A549 (cell line): ENCODE results near the gene EIF3A.

Experiments used
- BCL3 ChIP-seq: fragments of >200 bp; sonication (Bioruptor Twin); formaldehyde crosslinking; IDR thresholded peaks from 3 replicates; pipeline ENCODE4 v1.6.1; 2016
- CBX2 ChIP-seq: fragments of 200-600 bp; sonication (generic); IDR thresholded peaks from 2 replicates; pipeline ENCODE4 v1.6.1; 2016; ENCODE audit warnings: low read depth, mild to moderate bottlenecking, borderline replicate concordance
- FOSL2 ChIP-seq, 2 experiments: fragments of 450-650 bp in 1 of 2; fragments of >200 bp in 1 of 2; sonication (Bioruptor Twin) in 1 of 2; formaldehyde crosslinking; IDR thresholded peaks; 2 replicates each; pipeline versions ENCODE4 v1.5.0 to v1.6.1; 2016 to 2020; ENCODE audit warnings: mild to moderate bottlenecking in 1 of 2, moderate library complexity in 1 of 2
- JUNB ChIP-seq: fragments of >200 bp; sonication (Bioruptor Twin); formaldehyde crosslinking; IDR thresholded peaks from 2 replicates; pipeline ENCODE4 v1.6.1; 2016
- MYC ChIP-seq: IDR thresholded peaks from 2 replicates; pipeline ENCODE4 v1.6.1; 2012; ENCODE audit warnings: mild to moderate bottlenecking, inconsistent platforms, low read length, improper control_type of control experiment, borderline replicate concordance
- PHF8 ChIP-seq: fragments of 200-600 bp; sonication (generic); IDR thresholded peaks from 2 replicates; pipeline ENCODE4 v1.6.1; 2016; ENCODE audit warnings: low read depth, mild to moderate bottlenecking, antibody characterized with exemption, moderate library complexity, borderline replicate concordance
- RARB ChIP-seq: fragments of 250-450 bp; sonication (Bioruptor Pico); IDR thresholded peaks from 2 replicates; pipeline ENCODE4 v1.8.0; 2021; ENCODE audit warnings: mild to moderate bottlenecking, moderate library complexity
- RCOR1 ChIP-seq: fragments of 150-350 bp; IDR thresholded peaks from 2 replicates; pipeline ENCODE4 v1.6.1; 2014; ENCODE audit warnings: antibody characterized with exemption, low read length, low read depth
- REST ChIP-seq: fragments of 200-600 bp; sonication (generic); IDR thresholded peaks from 2 replicates; pipeline ENCODE4 v1.6.1; 2016; ENCODE audit warnings: antibody characterized with exemption, mild to moderate bottlenecking, moderate library complexity
- SMC3 ChIP-seq: fragments of >200 bp; sonication (Bioruptor Twin); formaldehyde crosslinking; IDR thresholded peaks from 3 replicates; pipeline ENCODE4 v1.6.1; 2018; ENCODE audit warnings: inconsistent platforms
- SREBF2 ChIP-seq: fragments of 450-650 bp; IDR thresholded peaks from 2 replicates; pipeline ENCODE4 v1.6.1; 2014; ENCODE audit warnings: mild to moderate bottlenecking, moderate library complexity
- ZNF302 ChIP-seq: fragments of 250-450 bp; sonication (Bioruptor Pico); IDR thresholded peaks from 2 replicates; pipeline ENCODE4 v1.9.0; 2021; ENCODE audit warnings: inconsistent platforms, mild to moderate bottlenecking, moderate library complexity
- TF ChIP-seq, protein P1 (sequence below): fragments of >200 bp; sonication (Bioruptor Twin); formaldehyde crosslinking; IDR thresholded peaks from 3 replicates; pipeline ENCODE4 v1.5.1; 2016
- TF ChIP-seq, protein P2 (sequence below): fragments of 450-650 bp; IDR thresholded peaks from 2 replicates; pipeline ENCODE4 v1.6.1; 2014; ENCODE audit warnings: antibody characterized with exemption

DNA sequence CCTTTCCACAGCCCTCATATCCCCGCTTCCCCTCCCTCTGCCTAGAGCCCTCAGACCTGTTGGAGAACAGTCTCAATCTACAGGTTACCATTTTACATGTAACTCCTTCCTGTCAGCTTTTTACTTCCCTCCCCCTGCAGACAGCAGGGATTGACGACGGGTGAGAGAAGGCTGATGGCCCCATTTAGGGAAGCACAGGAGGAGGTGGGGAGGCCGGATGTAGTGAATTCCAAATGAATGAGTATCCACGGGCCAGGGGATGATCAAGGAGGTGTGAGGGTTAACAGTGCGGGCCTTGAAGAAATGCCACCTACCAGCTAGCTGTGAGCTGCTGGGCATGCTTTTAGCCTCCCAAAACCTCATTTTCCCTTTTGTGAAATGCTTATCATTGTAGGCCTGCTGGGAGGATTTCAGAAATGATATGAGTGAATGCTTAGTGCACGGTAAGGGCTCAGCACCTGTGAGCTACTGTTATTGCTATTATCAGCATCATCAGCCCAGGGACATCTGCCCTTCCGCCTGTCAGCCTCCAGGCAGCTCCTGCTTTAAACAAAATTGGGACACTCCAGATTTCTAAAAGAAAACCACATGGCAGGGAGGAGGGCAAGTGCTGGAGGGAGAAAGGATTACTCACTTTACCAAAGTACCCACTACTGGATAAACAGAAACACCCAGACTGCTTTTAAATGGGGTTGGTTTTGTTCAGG lies 57.6 kb downstream of the EIF3A start:
- TF ChIP-seq SMC3 (no peak), RCOR1 (no peak), RARB (no peak), MYC (no peak), BCL3 (no peak), ZNF302 (CRISPR knock-in tag) (no peak), REST (no peak), SREBF2 (no peak), PHF8 (no peak), JUNB (no peak), FOSL2 (IDR thresholded peaks at IDR 0.05) (no peak), FOSL2 (CRISPR knock-in tag; IDR thresholded peaks at IDR 0.05) (no peak), CBX2 (no peak)
- TF ChIP-seq, protein P1, sequence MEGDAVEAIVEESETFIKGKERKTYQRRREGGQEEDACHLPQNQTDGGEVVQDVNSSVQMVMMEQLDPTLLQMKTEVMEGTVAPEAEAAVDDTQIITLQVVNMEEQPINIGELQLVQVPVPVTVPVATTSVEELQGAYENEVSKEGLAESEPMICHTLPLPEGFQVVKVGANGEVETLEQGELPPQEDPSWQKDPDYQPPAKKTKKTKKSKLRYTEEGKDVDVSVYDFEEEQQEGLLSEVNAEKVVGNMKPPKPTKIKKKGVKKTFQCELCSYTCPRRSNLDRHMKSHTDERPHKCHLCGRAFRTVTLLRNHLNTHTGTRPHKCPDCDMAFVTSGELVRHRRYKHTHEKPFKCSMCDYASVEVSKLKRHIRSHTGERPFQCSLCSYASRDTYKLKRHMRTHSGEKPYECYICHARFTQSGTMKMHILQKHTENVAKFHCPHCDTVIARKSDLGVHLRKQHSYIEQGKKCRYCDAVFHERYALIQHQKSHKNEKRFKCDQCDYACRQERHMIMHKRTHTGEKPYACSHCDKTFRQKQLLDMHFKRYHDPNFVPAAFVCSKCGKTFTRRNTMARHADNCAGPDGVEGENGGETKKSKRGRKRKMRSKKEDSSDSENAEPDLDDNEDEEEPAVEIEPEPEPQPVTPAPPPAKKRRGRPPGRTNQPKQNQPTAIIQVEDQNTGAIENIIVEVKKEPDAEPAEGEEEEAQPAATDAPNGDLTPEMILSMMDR: no peak
- TF ChIP-seq, protein P2, sequence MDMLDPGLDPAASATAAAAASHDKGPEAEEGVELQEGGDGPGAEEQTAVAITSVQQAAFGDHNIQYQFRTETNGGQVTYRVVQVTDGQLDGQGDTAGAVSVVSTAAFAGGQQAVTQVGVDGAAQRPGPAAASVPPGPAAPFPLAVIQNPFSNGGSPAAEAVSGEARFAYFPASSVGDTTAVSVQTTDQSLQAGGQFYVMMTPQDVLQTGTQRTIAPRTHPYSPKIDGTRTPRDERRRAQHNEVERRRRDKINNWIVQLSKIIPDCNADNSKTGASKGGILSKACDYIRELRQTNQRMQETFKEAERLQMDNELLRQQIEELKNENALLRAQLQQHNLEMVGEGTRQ: no peak
